HCT116 (cell line): ENCODE data around the gene LAYN. TPM values are rescaled to one million over a fixed set of nuclear protein-coding genes. Genes with fewer than 3 reads are reported as not detected.

Experiments used
- ATAC-seq: fragments of 200-7000 bp; cut with Tn5 transposase; 2 replicates; pipeline ENCODE4 v1.9.1; 2020; ENCODE audit warnings: mild to moderate bottlenecking, moderate library complexity
- BruUV-seq: library from RNA; stranded (reverse); fragments of 400-500 nt; replicated peaks from 2 replicates; lab custom pipeline; 2021; lab: Mats Ljungman, UMichigan
- CTCF ChIA-PET: fragments of 300-600 bp; sonication (Branson Sonifier 250); formaldehyde crosslinking; loops from one replicate; lab custom pipeline; 2021; ENCODE audit warnings: antibody characterized with exemption; lab: Charles Lee
- POLR2A ChIA-PET: fragments of 300-600, 350-600 bp; sonication (Branson Sonifier 250); formaldehyde crosslinking; loops from one replicate; lab custom pipeline; 2021; ENCODE audit warnings: antibody characterized with exemption; lab: Charles Lee
- RAD21 ChIA-PET, 2 experiments: fragments of 300-600 bp; sonication (Branson Sonifier 250); formaldehyde crosslinking; loops; one replicate each; lab custom pipeline; 2023; ENCODE audit warnings: low total read pairs in 2 of 2; ENCODE audit not compliant: uncharacterized antibody in 2 of 2, unreplicated experiment in 2 of 2, low non-redundant PET in 1 of 2; lab: Charles Lee
- DNase-seq: peaks from one replicate; pipeline ENCODE4 v3.0.0-alpha.2; 2010; ENCODE audit warnings: low read depth, low spot score
- H2AFZ ChIP-seq: fragments of 200-600 bp; shearing (Covaris generic), sonication (generic); 2 replicates; pipeline ENCODE4 v1.6.1; 2017; ENCODE audit warnings: low read depth, mixed run types, mixed read lengths, antibody characterized with exemption, low read length; ENCODE audit not compliant: poor library complexity, severe bottlenecking
- H3K27ac ChIP-seq: 2 replicates; pipeline ENCODE4 v1.5.1; 2012; ENCODE audit warnings: low read depth, low read length
- H3K27me3 ChIP-seq: fragments of 200-600 bp; sonication (generic); 2 replicates; pipeline ENCODE4 v1.6.1; 2016; ENCODE audit warnings: mixed run types, low read length, mixed read lengths; ENCODE audit not compliant: insufficient read depth
- H3K36me3 ChIP-seq, 2 experiments: fragments of 200-500 bp in 1 of 2; fragments of 200-600 bp in 1 of 2; sonication (Bioruptor generic) in 1 of 2; sonication (generic) in 1 of 2; 2 replicates each; pipeline versions ENCODE4 v1.5.1 to v1.6.1; 2014 to 2016; ENCODE audit warnings: low read length in 2 of 2, inconsistent platforms in 1 of 2, mixed read lengths in 1 of 2, mixed run types in 1 of 2; ENCODE audit not compliant: insufficient read depth in 2 of 2, control insufficient read depth in 1 of 2
- H3K4me1 ChIP-seq, 2 experiments: fragments of 200-600 bp in 1 of 2; sonication (generic) in 1 of 2; 2 replicates each; pipeline versions ENCODE4 v1.5.1 to v1.6.1; 2012 to 2017; ENCODE audit warnings: low read length in 2 of 2, inconsistent platforms in 1 of 2, mild to moderate bottlenecking in 1 of 2, mixed read lengths in 1 of 2, mixed run types in 1 of 2, moderate library complexity in 1 of 2; ENCODE audit not compliant: insufficient read depth in 2 of 2, control insufficient read depth in 1 of 2
- H3K4me2 ChIP-seq: fragments of 200-600 bp; sonication (generic); 2 replicates; pipeline ENCODE4 v1.6.1; 2017; ENCODE audit warnings: mixed run types, low read length, mixed read lengths
- H3K4me3 ChIP-seq, 2 experiments: fragments of 200-600 bp in 1 of 2; sonication (generic) in 1 of 2; replicated peaks in 1 of 2; 2 replicates each; pipeline ENCODE4 v1.5.1; 2011 to 2016; ENCODE audit warnings: low read length in 2 of 2, control low read depth in 1 of 2, low read depth in 1 of 2, mild to moderate bottlenecking in 1 of 2, mixed read lengths in 1 of 2, mixed run types in 1 of 2
- H3K79me2 ChIP-seq: fragments of 200-600 bp; sonication (generic); 2 replicates; pipeline ENCODE4 v1.6.1; 2017; ENCODE audit warnings: mild to moderate bottlenecking, mixed run types, low read length, moderate library complexity, mixed read lengths; ENCODE audit not compliant: insufficient read depth
- H3K9ac ChIP-seq: fragments of 200-600 bp; sonication (generic); 2 replicates; pipeline ENCODE4 v1.6.1; 2016; ENCODE audit warnings: low read length, mixed read lengths
- H3K9me2 ChIP-seq: fragments of 200-600 bp; sonication (generic), shearing (Covaris generic); 2 replicates; pipeline ENCODE4 v1.6.1; 2017; ENCODE audit warnings: mixed run types, mild to moderate bottlenecking, moderate library complexity; ENCODE audit not compliant: insufficient read depth
- H3K9me3 ChIP-seq, 2 experiments: fragments of 200-500 bp in 1 of 2; fragments of 200-600 bp in 1 of 2; sonication (Bioruptor generic) in 1 of 2; sonication (generic) in 1 of 2; 2 replicates each; pipeline ENCODE4 v1.6.1; 2014 to 2017; ENCODE audit warnings: low read length in 2 of 2, mixed read lengths in 2 of 2, inconsistent platforms in 1 of 2, low read depth in 1 of 2, mild to moderate bottlenecking in 1 of 2, mixed run types in 1 of 2, moderate library complexity in 1 of 2; ENCODE audit not compliant: control insufficient read depth in 1 of 2, insufficient read depth in 1 of 2
- H4K20me1 ChIP-seq: fragments of 200-600 bp; sonication (generic), shearing (Covaris generic); 2 replicates; pipeline ENCODE4 v1.6.1; 2017; ENCODE audit warnings: mixed run types, mild to moderate bottlenecking, moderate library complexity; ENCODE audit not compliant: insufficient read depth
- CBX3 ChIP-seq: IDR thresholded peaks from 2 replicates; pipeline ENCODE4 v1.6.1; 2012; ENCODE audit warnings: low read depth
- CEBPB ChIP-seq: IDR thresholded peaks from 2 replicates; pipeline ENCODE4 v1.6.1; 2012; ENCODE audit warnings: low read depth
- CTCF ChIP-seq, 3 experiments: fragments of 200-600 bp in 1 of 3; sonication (generic) in 1 of 3; IDR thresholded peaks in 2 of 3; conservative IDR thresholded peaks in 1 of 3; 2 replicates each; pipeline ENCODE4 v1.5.1; 2012 to 2017; ENCODE audit warnings: low read depth in 2 of 3, low read length in 2 of 3, antibody characterized with exemption in 1 of 3, borderline replicate concordance in 1 of 3, control low read depth in 1 of 3, mild to moderate bottlenecking in 1 of 3, mixed read lengths in 1 of 3, mixed run types in 1 of 3, moderate library complexity in 1 of 3; ENCODE audit not compliant: insufficient read depth in 1 of 3
- EGR1 ChIP-seq: IDR thresholded peaks from 2 replicates; pipeline ENCODE4 v1.6.1; 2012; ENCODE audit warnings: low read depth
- ELF1 ChIP-seq: IDR thresholded peaks from 2 replicates; pipeline ENCODE4 v1.6.1; 2012; ENCODE audit warnings: low read depth, borderline replicate concordance
- EZH2 ChIP-seq: fragments of 200-600 bp; sonication (generic); IDR thresholded peaks from 2 replicates; pipeline ENCODE4 v1.6.1; 2017; ENCODE audit warnings: antibody characterized with exemption, mixed run types
- REST ChIP-seq: IDR thresholded peaks from 2 replicates; pipeline ENCODE4 v1.6.1; 2012; ENCODE audit warnings: low read depth
- SRF ChIP-seq: IDR thresholded peaks from 2 replicates; pipeline ENCODE4 v1.6.1; 2012; ENCODE audit warnings: low read depth
- TCF7L2 ChIP-seq: IDR thresholded peaks from 2 replicates; pipeline ENCODE4 v1.7.0; 2011; ENCODE audit warnings: borderline replicate concordance, inconsistent platforms; ENCODE audit not compliant: insufficient read depth, insufficient read length; ENCODE audit errors: extremely low read depth
- intact Hi-C: fragments of 100-400 bp; cut with micrococcal nuclease; formaldehyde crosslinking; loops from 2 replicates; pipeline ENCODE4 v1.10.0; 2022
- total RNA-seq: library from RNA; stranded (reverse); gene quantifications from one replicate; pipeline ENCODE4 v1.2.1, GENCODE V29; 2021; ENCODE audit not compliant: unreplicated experiment

The LAYN gene
- total RNA-seq, 1 experiment from 2014 or later: not detected

- TF ChIP-seq REST (no peak), CTCF (IDR thresholded peaks at IDR 0.05 in 2 of 3, conservative IDR thresholded peaks at IDR 0.05 in 1 of 3; ENCODE audit: borderline replicate concordance in 1 of 3, insufficient read depth in 1 of 3, low read depth in 2 of 3, low read length in 2 of 3) (no peak)
These were observed 24.9 kb upstream of the LAYN start (continued) for GRCh38 chr11:111515591-111515990.

GRCh38 chr11:111518668-111519067, 21.9 kb upstream of the LAYN start:
- Histone ChIP-seq H3K27me3 (no peaks in the 10 kb centered on the region), H3K9me3 (no peaks in the 10 kb centered on the region), H3K4me1 (0 out of 4 replicates have a peak, but pooled peaks cover 0 to 4% of the 10 kb centered on the region in 2 experiments), H3K79me2 (no peaks in the 10 kb centered on the region), H3K4me3 (no peak overlapping the region), H3K9me2 (no peaks in the 10 kb centered on the region), H3K27ac (no peak overlapping the region), H3K9ac (no peak overlapping the region), H3K4me2 (no peak overlapping the region), H3K36me3 (no peaks in the 10 kb centered on the region), H2AFZ (no peak overlapping the region), H4K20me1 (no peaks in the 10 kb centered on the region)
- DNase-seq (no peak), ATAC-seq (no peak)
- ChIA-PET POLR2A (no interaction called here), RAD21 (no interaction called here), CTCF (no interaction called here)
- intact Hi-C loops: no loop called here
- no peak for TF ChIP-seq CTCF (IDR thresholded peaks at IDR 0.05 in 2 of 3, conservative IDR thresholded peaks at IDR 0.05 in 1 of 3; ENCODE audit: borderline replicate concordance in 1 of 3, insufficient read depth in 1 of 3, low read depth in 2 of 3, low read length in 2 of 3)
- TF ChIP-seq TCF7L2: no peak
- TF ChIP-seq CEBPB: no peak
- TF ChIP-seq SRF: no peak
- TF ChIP-seq CBX3: no peak
- no peak for TF ChIP-seq EZH2
- no peak for TF ChIP-seq EGR1
- TF ChIP-seq ELF1: no peak
- BruUV-seq: no TSS peak
